ENCODE data around the gene NUP205.

DNA sequence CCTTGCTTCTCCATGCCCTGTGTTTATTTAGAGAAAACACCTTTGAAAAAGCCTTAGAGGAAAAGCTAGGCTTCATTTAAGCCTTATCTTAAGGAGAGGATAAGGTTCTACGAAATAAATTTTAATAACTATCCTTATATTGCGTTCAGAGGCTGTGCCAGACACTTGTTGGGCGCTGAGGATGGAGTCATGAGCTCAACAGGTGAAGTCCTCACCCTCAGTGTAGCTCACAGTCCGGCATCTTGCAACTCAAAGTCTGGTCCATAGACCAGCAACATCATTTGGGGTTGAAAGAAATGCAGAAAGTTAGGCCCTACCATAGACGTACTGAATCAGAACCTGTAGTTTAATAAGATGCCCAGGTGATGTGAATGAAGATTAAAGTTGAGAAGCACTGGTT, 100.8 kb downstream of the NUP205 start:
- no peak for TF ChIP-seq CTCF (IDR thresholded peaks at IDR 0.05; ENCODE audit: low read length)
- no peak for TF ChIP-seq EZH2 (IDR thresholded peaks at IDR 0.05; ENCODE audit: borderline replicate concordance, low read length)

All from OCI-LY1 (cell line).